WTC11 (cell line): ENCODE data around the gene STK40. TPM values are rescaled to one million over a fixed set of nuclear protein-coding genes. Genes with fewer than 3 reads are reported as not detected.

Source experiments
- ATAC-seq: fragments of 200-7000 bp; cut with Tn5 transposase; 2 replicates; pipeline ENCODE4 v1.10.0; 2021; ENCODE audit warnings: mild to moderate bottlenecking, moderate library complexity
- CTCF ChIA-PET: fragments of 300-600 bp; sonication (Branson Sonifier 250); formaldehyde crosslinking; loops from one replicate; lab custom pipeline; 2021; ENCODE audit warnings: antibody characterized with exemption; lab: Charles Lee
- POLR2A ChIA-PET: fragments of 350-600 bp; sonication (Branson Sonifier 250); formaldehyde crosslinking; loops from one replicate; lab custom pipeline; 2021; ENCODE audit warnings: antibody characterized with exemption; lab: Charles Lee
- DNase-seq: peaks from one replicate; pipeline ENCODE4 v3.0.0; 2021; ENCODE audit warnings: low spot score
- H3K27ac Mint-ChIP-seq: 2 replicates; pipeline ENCODE4 v1.8.0; 2021; ENCODE audit warnings: mixed read lengths
- H3K27me3 Mint-ChIP-seq: 2 replicates; pipeline ENCODE4 v1.8.0; 2021; ENCODE audit warnings: low read depth, mild to moderate bottlenecking, moderate library complexity, mixed read lengths
- H3K36me3 Mint-ChIP-seq: 2 replicates; pipeline ENCODE4 v1.8.0; 2021; ENCODE audit warnings: mixed read lengths
- H3K4me1 Mint-ChIP-seq: 2 replicates; pipeline ENCODE4 v1.8.0; 2022; ENCODE audit warnings: mixed read lengths
- H3K4me3 Mint-ChIP-seq: 2 replicates; pipeline ENCODE4 v1.8.0; 2021; ENCODE audit warnings: mild to moderate bottlenecking, moderate library complexity, mixed read lengths
- H3K9me3 Mint-ChIP-seq: 2 replicates; pipeline ENCODE4 v1.8.0; 2021; ENCODE audit warnings: mixed read lengths
- AFF4 ChIP-seq: sonication (generic); formaldehyde crosslinking; IDR thresholded peaks from 2 replicates; pipeline ENCODE4 v1.8.1; 2023; ENCODE audit warnings: mild to moderate bottlenecking, missing genetic modification reagents, borderline replicate concordance
- ATF1 ChIP-seq: sonication (generic); formaldehyde crosslinking; IDR thresholded peaks from 2 replicates; pipeline ENCODE4 v1.8.1; 2023; ENCODE audit warnings: mild to moderate bottlenecking, moderate library complexity, missing genetic modification reagents
- ATF2 ChIP-seq: sonication (generic); formaldehyde crosslinking; IDR thresholded peaks from 2 replicates; pipeline ENCODE4 v1.8.1; 2022; ENCODE audit warnings: low read depth, missing genetic modification reagents, borderline replicate concordance
- ATF3 ChIP-seq: sonication (generic); formaldehyde crosslinking; conservative IDR thresholded peaks from 2 replicates; pipeline ENCODE4 v1.8.1; 2022; ENCODE audit warnings: mild to moderate bottlenecking, missing genetic modification reagents
- ATF6 ChIP-seq: sonication (generic); formaldehyde crosslinking; IDR thresholded peaks from 2 replicates; pipeline ENCODE4 v1.8.1; 2023; ENCODE audit warnings: mild to moderate bottlenecking, missing genetic modification reagents
- CDX4 ChIP-seq: fragments of 250-450 bp; sonication (Bioruptor Pico); IDR thresholded peaks from 2 replicates; pipeline ENCODE4 v1.9.0; 2021; ENCODE audit warnings: moderate library complexity, mild to moderate bottlenecking, inconsistent platforms, borderline replicate concordance
- CREM ChIP-seq: sonication (generic); formaldehyde crosslinking; IDR thresholded peaks from 2 replicates; pipeline ENCODE4 v1.8.1; 2022; ENCODE audit warnings: mild to moderate bottlenecking, missing genetic modification reagents, moderate library complexity
- E2F5 ChIP-seq: sonication (generic); formaldehyde crosslinking; IDR thresholded peaks from 2 replicates; pipeline ENCODE4 v1.8.1; 2022; ENCODE audit warnings: mild to moderate bottlenecking, moderate library complexity, missing genetic modification reagents
- ETV6 ChIP-seq: sonication (generic); formaldehyde crosslinking; IDR thresholded peaks from 2 replicates; pipeline ENCODE4 v1.8.1; 2022; ENCODE audit warnings: mild to moderate bottlenecking, missing genetic modification reagents
- FOXP1 ChIP-seq: sonication (generic); formaldehyde crosslinking; IDR thresholded peaks from 2 replicates; pipeline ENCODE4 v1.8.0; 2022; ENCODE audit warnings: missing genetic modification reagents, mild to moderate bottlenecking, moderate library complexity, borderline replicate concordance
- GTF2I ChIP-seq: fragments of 250-450 bp; sonication (Bioruptor Pico); conservative IDR thresholded peaks from 2 replicates; pipeline ENCODE4 v1.4.0; 2021; ENCODE audit warnings: mild to moderate bottlenecking
- IRF2 ChIP-seq: sonication (generic); formaldehyde crosslinking; IDR thresholded peaks from 2 replicates; pipeline ENCODE4 v1.8.0; 2022; ENCODE audit warnings: low read depth, missing genetic modification reagents, borderline replicate concordance
- NR1H2 ChIP-seq: sonication (generic); formaldehyde crosslinking; IDR thresholded peaks from 2 replicates; pipeline ENCODE4 v1.9.0; 2021; ENCODE audit warnings: mild to moderate bottlenecking, moderate library complexity, missing genetic modification reagents
- RORB ChIP-seq: fragments of 250-450 bp; sonication (Bioruptor Pico); IDR thresholded peaks from 2 replicates; pipeline ENCODE4 v1.9.0; 2021; ENCODE audit warnings: mild to moderate bottlenecking
- USF2 ChIP-seq: sonication (generic); formaldehyde crosslinking; IDR thresholded peaks from 2 replicates; pipeline ENCODE4 v1.8.1; 2023; ENCODE audit warnings: mild to moderate bottlenecking, missing genetic modification reagents, moderate library complexity
- ZBTB21 ChIP-seq: sonication (generic); formaldehyde crosslinking; IDR thresholded peaks from 2 replicates; pipeline ENCODE4 v1.8.1; 2023; ENCODE audit warnings: mild to moderate bottlenecking, missing genetic modification reagents, borderline replicate concordance
- ZNF121 ChIP-seq: sonication (generic); formaldehyde crosslinking; IDR thresholded peaks from 2 replicates; pipeline ENCODE4 v1.8.0; 2023; ENCODE audit warnings: missing genetic modification reagents
- ZNF232 ChIP-seq: sonication (generic); formaldehyde crosslinking; IDR thresholded peaks from 2 replicates; pipeline ENCODE4 v1.8.0; 2022; ENCODE audit warnings: mild to moderate bottlenecking, missing genetic modification reagents
- ZNF396 ChIP-seq: fragments of 250-450 bp; sonication (Bioruptor Pico); IDR thresholded peaks from 2 replicates; pipeline ENCODE4 v1.8.0; 2021; ENCODE audit warnings: mild to moderate bottlenecking, moderate library complexity, borderline replicate concordance
- ZNF512 ChIP-seq: sonication (generic); formaldehyde crosslinking; IDR thresholded peaks from 2 replicates; pipeline ENCODE4 v1.8.1; 2022; ENCODE audit warnings: missing genetic modification reagents, borderline replicate concordance
- ZSCAN18 ChIP-seq: fragments of 250-450 bp; sonication (Bioruptor Pico); IDR thresholded peaks from 2 replicates; pipeline ENCODE4 v2.1.2; 2022; ENCODE audit warnings: mild to moderate bottlenecking, moderate library complexity
- total RNA-seq: library from RNA; stranded (reverse); gene quantifications from 3 replicates; pipeline ENCODE4 v1.2.3, GENCODE V29; 2021

STK40 gene
- total RNA-seq, 1 experiment from 2014 or later, result 24.7 TPM

GRCh38 chr1:36367066-36367465, 18.7 kb downstream of the STK40 start:
- no peak for ATAC-seq
- H3K27me3 Mint-ChIP-seq, result no peaks in the 10 kb centered on the region
- ChIA-PET POLR2A (interaction anchor here (0.7 kb wide), 1 partner anchor 62 kb away, joined by 4 read pairs; no protein-coding TSS in a partner anchor), CTCF (interaction anchor here (0.5 to 5.0 kb wide), 11 partner anchors 12 to 900 kb away, joined by 3 to 76 read pairs (median 5); partner anchors contain the start of genes EVA1B, LSM10 and TRAPPC3)
- peaks cover 27% of the 10 kb centered on the region for H3K4me1 Mint-ChIP-seq
- no peak for DNase-seq
- H3K9me3 Mint-ChIP-seq, result no peaks in the 10 kb centered on the region
- TF ChIP-seq ATF6 (CRISPR knock-in tag), result no peak
- no peak for TF ChIP-seq ETV6
- no peak for TF ChIP-seq ZNF512 (CRISPR knock-in tag)
- no peak for TF ChIP-seq CDX4 (CRISPR knock-in tag)
- TF ChIP-seq ZNF232 (CRISPR knock-in tag), result no peak
- TF ChIP-seq ZNF121 (CRISPR knock-in tag), result no peak
- no peak for TF ChIP-seq ATF1
- no peak for TF ChIP-seq ZSCAN18 (CRISPR knock-in tag)
- TF ChIP-seq RORB (CRISPR knock-in tag), result no peak
- no peak for TF ChIP-seq NR1H2 (CRISPR knock-in tag)
- no peak for TF ChIP-seq IRF2 (CRISPR knock-in tag)
- no peak for TF ChIP-seq ZNF396 (CRISPR knock-in tag)
- TF ChIP-seq E2F5, result no peak
- TF ChIP-seq, all 79 proteins: peak for 0
- H3K27ac Mint-ChIP-seq, result no peak overlapping the region
- no peak overlapping the region for H3K4me3 Mint-ChIP-seq
- H3K36me3 Mint-ChIP-seq, result no peaks in the 10 kb centered on the region; the same call in 1 of the 2 replicates

GRCh38 chr1:36366091-36366661, 19.5 kb downstream of the STK40 start:
- H3K27ac Mint-ChIP-seq, result peak overlapping the region; percentile 95
- TF ChIP-seq ATF2 (CRISPR knock-in tag), result no peak
- TF ChIP-seq ZBTB21, result no peak
- no peak for TF ChIP-seq USF2 (CRISPR knock-in tag)
- TF ChIP-seq AFF4 (CRISPR knock-in tag), result no peak
- no peak for TF ChIP-seq FOXP1
- TF ChIP-seq GTF2I (CRISPR knock-in tag), result no peak
- TF ChIP-seq ATF3 (CRISPR knock-in tag), result no peak
- no peak for TF ChIP-seq CREM (CRISPR knock-in tag)
- no peaks in the 10 kb centered on the region; the same call in 1 of the 2 replicates for H3K36me3 Mint-ChIP-seq
- ATAC-seq (peak; percentile 71), DNase-seq (peak; percentile 38)
- H3K4me3 Mint-ChIP-seq, result no peak overlapping the region
- no peaks in the 10 kb centered on the region for H3K27me3 Mint-ChIP-seq
- CTCF ChIA-PET, result interaction anchor here (0.7 to 5.0 kb wide), 8 partner anchors 10 to 141 kb away, joined by 3 to 76 read pairs (median 4); partner anchors contain the start of genes EVA1B, LSM10 and THRAP3
- peaks cover 25% of the 10 kb centered on the region for H3K4me1 Mint-ChIP-seq
- POLR2A ChIA-PET, result interaction anchor here (0.6 kb wide), 1 partner anchor 20 kb away, joined by 4 read pairs; no protein-coding TSS in a partner anchor
- no peaks in the 10 kb centered on the region for H3K9me3 Mint-ChIP-seq
